Measurements from ENCODE around the gene FECH. TPM values are rescaled to one million over a fixed set of nuclear protein-coding genes. Genes with fewer than 3 reads are reported as not detected.

The FECH gene
- total and polyA plus RNA-seq, 9 of the 15 experiments (the other 6 are each of a cell fraction or from before 2014, with no cell fraction given), result 19.8 to 170 (median 56.8) TPM

DNA sequence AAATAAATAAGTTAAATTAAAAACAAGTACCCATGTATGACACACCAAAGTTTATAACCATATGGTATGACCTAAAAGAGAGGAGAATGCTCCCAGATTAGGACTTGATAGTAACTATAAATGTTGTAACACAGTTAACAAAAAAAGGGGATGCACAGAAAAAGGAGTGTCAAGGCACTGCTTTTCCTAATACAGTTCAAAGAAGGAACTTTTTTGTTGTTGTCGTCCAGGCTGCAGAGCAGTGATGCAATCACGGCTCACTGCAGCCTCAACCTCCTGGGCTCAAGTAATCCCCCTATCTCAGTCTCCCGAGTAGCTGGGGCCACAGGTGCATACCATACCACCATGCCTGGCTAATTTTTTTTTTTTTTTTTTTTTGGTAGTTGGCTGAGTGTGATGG lies 32.4 kb upstream of the FECH start:
- Histone ChIP-seq H2AFZ (ENCODE audit: low read depth, low read length) (no peak overlapping the region), H3K27ac (ENCODE audit: extremely low read depth, low read depth, low read length) (no peak overlapping the region), H3K4me1 (replicated peaks in 1 of 2; ENCODE audit: control insufficient read depth in 2 of 2, insufficient read depth in 2 of 2, low read length in 2 of 2) (peaks cover 6 to 13% of the 10 kb centered on the region in 2 experiments; a peak in 4 of 5 replicates), H3K27me3 (ENCODE audit: control insufficient read depth in 2 of 2, insufficient read depth in 2 of 2, low read length in 2 of 2) (no peaks in the 10 kb centered on the region), H4K20me1 (replicated peaks; ENCODE audit: control insufficient read depth, insufficient read depth, low read length) (no peaks in the 10 kb centered on the region), H3K79me2 (ENCODE audit: control insufficient read depth, insufficient read depth, low read length) (peaks cover 49% of the 10 kb centered on the region), H3K9ac (ENCODE audit: insufficient read depth in 1 of 2, low read depth in 2 of 2, low read length in 2 of 2) (no peak overlapping the region), H3K9me3 (replicated peaks; ENCODE audit: control insufficient read depth, insufficient read depth, low read depth, low read length) (no peaks in the 10 kb centered on the region), H3K36me3 (ENCODE audit: control insufficient read depth, insufficient read depth, low read length) (peaks cover 46% of the 10 kb centered on the region), H3K4me2 (ENCODE audit: insufficient read depth, low read length) (no peak overlapping the region), H3K4me3 (no peak overlapping the region), H3K9me1 (ENCODE audit: control insufficient read depth, insufficient read depth, low read length) (no peaks in the 10 kb centered on the region)
- BruUV-seq (replicated peaks), result no TSS peak
- ChIA-PET POLR2A (interaction anchor here (0.6 to 2.9 kb wide), 7 partner anchors 15 to 404 kb away, joined by 3 to 9 read pairs (median 3); no protein-coding TSS in a partner anchor), CTCF (ENCODE audit: low intra/inter-chr PET ratio) (no interaction called here)
- intact Hi-C loops (cut with micrococcal nuclease), result no loop called here
- no peak for TF ChIP-seq SNRNP70 (optimal IDR thresholded peaks at IDR 0.05; ENCODE audit: low read depth, low read length)
- peak; percentile 60 for TF ChIP-seq ATF3 (IDR thresholded peaks at IDR 0.05)
- TF ChIP-seq ATF3 (CRISPR knock-in tag; conservative IDR thresholded peaks at IDR 0.05), result no peak
- FAIRE-seq (no peak), ATAC-seq (no peak), DNase-seq (ENCODE audit: extremely low read depth in 1 of 4, low spot score in 3 of 4) (no peak)
- in situ Hi-C loops (cut with MboI), result no loop called here
- WGBS (ENCODE audit: insufficient coverage, low coverage, missing lambda C conversion rate), result 79% methylated on average over 2 of the region's 3 CpGs

GRCh38 chr18:57603871-57604270 lies 17.4 kb upstream of the FECH start:
- POLR2A ChIA-PET, result interaction anchor here (0.7 to 1.7 kb wide), 6 partner anchors 9 to 17 kb away, joined by 3 to 9 read pairs (median 5); partner anchors contain the start of gene FECH
- TF ChIP-seq TCF3 (CRISPR knock-in tag; IDR thresholded peaks at IDR 0.05), result peak; percentile 73
- TF ChIP-seq CBFA2T2 (conservative IDR thresholded peaks at IDR 0.05), result peak; percentile 44
- TF ChIP-seq JUND (IDR thresholded peaks at IDR 0.05; ENCODE audit: borderline replicate concordance, low read depth, low read length), result no peak
- no peak for TF ChIP-seq JUND (tag; IDR thresholded peaks at IDR 0.05; ENCODE audit: borderline replicate concordance, low read depth, low read length)
- TF ChIP-seq DPF2 (IDR thresholded peaks at IDR 0.05), result peak; percentile 78
- no peak for TF ChIP-seq MCM3 (IDR thresholded peaks at IDR 0.05)
- TF ChIP-seq ARID1B (IDR thresholded peaks at IDR 0.05), result peak; percentile 84
- peak; percentile 64; the same call in 1 of the 2 replicates for TF ChIP-seq TAL1 (IDR thresholded peaks at IDR 0.05)
- TF ChIP-seq ZNF785 (CRISPR knock-in tag; IDR thresholded peaks at IDR 0.05), result no peak
- TF ChIP-seq NCOR1 (IDR thresholded peaks at IDR 0.05), result peak; percentile 34; the same call in 1 of the 2 replicates
- no peak for TF ChIP-seq TCFL5 (CRISPR knock-in tag; conservative IDR thresholded peaks at IDR 0.05)
- peak; percentile 58; the same call in 1 of the 2 replicates for TF ChIP-seq ZBTB7A (IDR thresholded peaks at IDR 0.05; ENCODE audit: borderline replicate concordance, control insufficient read depth, low read depth, low read length)
- peak; percentile 49; the same call in 1 of the 2 replicates for TF ChIP-seq SMARCA4 (IDR thresholded peaks at IDR 0.05)
- TF ChIP-seq SMARCE1 (IDR thresholded peaks at IDR 0.05), result peak; percentile 24; the same call in 1 of the 2 replicates
- peak; percentile 20; the same call in 1 of the 2 replicates for TF ChIP-seq SMARCC2 (IDR thresholded peaks at IDR 0.05; ENCODE audit: low read depth)
- TF ChIP-seq ETV5 (CRISPR knock-in tag; IDR thresholded peaks at IDR 0.05; ENCODE audit: low read depth), result no peak

More at GRCh38 chr18:57603871-57604270, 17.4 kb upstream of the FECH start:
- FAIRE-seq (peak; percentile 83), DNase-seq (ENCODE audit: extremely low read depth in 1 of 4, low spot score in 3 of 4) (peak; percentile 55 to 69 (median 63)), ATAC-seq (peak; percentile 81)
- 0 out of 3 replicates have a peak, but pooled peaks cover 3% of the 10 kb centered on the region for H3K79me2 ChIP-seq (ENCODE audit: control insufficient read depth, insufficient read depth, low read length)
- no peak overlapping the region for H2AFZ ChIP-seq (ENCODE audit: low read depth, low read length)
- peak overlapping the region; percentile 10; the same call in 1 of the 2 replicates for H3K4me2 ChIP-seq (ENCODE audit: insufficient read depth, low read length)
- intact Hi-C loops (cut with micrococcal nuclease) (no loop called here), in situ Hi-C loops (cut with MboI) (no loop called here)
- peak overlapping the region; percentile 40; the same call in 2 of the 3 replicates for H3K27ac ChIP-seq (ENCODE audit: extremely low read depth, low read depth, low read length)
- no peak overlapping the region for H3K4me3 ChIP-seq
- no TSS peak for BruUV-seq (replicated peaks)
- H3K9me1 ChIP-seq (ENCODE audit: control insufficient read depth, insufficient read depth, low read length), result no peaks in the 10 kb centered on the region
- CTCF ChIA-PET (ENCODE audit: low intra/inter-chr PET ratio), result no interaction called here
- no peak overlapping the region for H3K9ac ChIP-seq (ENCODE audit: insufficient read depth in 1 of 2, low read depth in 2 of 2, low read length in 2 of 2)
- 0% methylated on average over 1 of the region's 1 CpG for WGBS (ENCODE audit: insufficient coverage, low coverage, missing lambda C conversion rate)
- H3K36me3 ChIP-seq (ENCODE audit: control insufficient read depth, insufficient read depth, low read length), result peaks cover 87% of the 10 kb centered on the region
- no peaks in the 10 kb centered on the region for H4K20me1 ChIP-seq (replicated peaks; ENCODE audit: control insufficient read depth, insufficient read depth, low read length)
- H3K27me3 ChIP-seq (ENCODE audit: control insufficient read depth in 2 of 2, insufficient read depth in 2 of 2, low read length in 2 of 2), result no peaks in the 10 kb centered on the region
- H3K9me3 ChIP-seq (replicated peaks; ENCODE audit: control insufficient read depth, insufficient read depth, low read depth, low read length), result no peaks in the 10 kb centered on the region
- H3K4me1 ChIP-seq (replicated peaks in 1 of 2; ENCODE audit: control insufficient read depth in 2 of 2, insufficient read depth in 2 of 2, low read length in 2 of 2), result peaks cover 0 to 4% of the 10 kb centered on the region in 2 experiments; a peak in 3 of 5 replicates
